ENCODE results near the gene SLC34A3. TPM values are rescaled to one million over a fixed set of nuclear protein-coding genes. Genes with fewer than 3 reads are reported as not detected.
"Not testable (repeated sequence)": the region's sequence is repeated elsewhere in the genome, so short reads cannot be mapped to it uniquely, and the experiment has no call there.

SLC34A3 gene
- total RNA-seq, 1 donor from 2014 or later, result not detected

- intact Hi-C loops (cut with DNase I), result no loop called here
Measured at GRCh38 chr9:137236936-137237421, 6.3 kb downstream of the SLC34A3 start.

GRCh38 chr9:137237759-137238726 is 7.3 kb downstream of the SLC34A3 start:
- ATAC-seq, result no peak
- H3K27ac ChIP-seq, result peak overlapping the region; percentile 24
- H3K4me1 ChIP-seq, result peaks cover 50% of the 10 kb centered on the region
- H3K36me3 ChIP-seq, result peaks cover 14% of the 10 kb centered on the region
- peaks cover 15% of the 10 kb centered on the region for H3K27me3 ChIP-seq (ENCODE audit: low read depth)
- intact Hi-C loops (cut with DNase I), result no loop called here
- no peak for TF ChIP-seq CTCF (IDR thresholded peaks at IDR 0.05)
- H3K9me3 ChIP-seq, result no peaks in the 10 kb centered on the region
- DNase-seq, result no peak
- H3K4me3 ChIP-seq, result no peak overlapping the region

More at GRCh38 chr9:137236936-137237421, 6.3 kb downstream of the SLC34A3 start:
- TF ChIP-seq CTCF (IDR thresholded peaks at IDR 0.05), result no peak
- no peak overlapping the region for H3K4me3 ChIP-seq
- peaks cover 3% of the 10 kb centered on the region for H3K36me3 ChIP-seq
- H3K27ac ChIP-seq, result no peak overlapping the region
- ATAC-seq (no peak), DNase-seq (no peak)
- peaks cover 26% of the 10 kb centered on the region for H3K27me3 ChIP-seq (ENCODE audit: low read depth)
- no peaks in the 10 kb centered on the region for H3K9me3 ChIP-seq
- H3K4me1 ChIP-seq, result peaks cover 39% of the 10 kb centered on the region

GRCh38 chr9:137239541-137240200 is 9.0 kb downstream of the SLC34A3 start:
- H3K27me3 ChIP-seq (ENCODE audit: low read depth); H3K9me3 ChIP-seq; DNase-seq; ATAC-seq; intact Hi-C loops (cut with DNase I): not testable (repeated sequence)
- peak overlapping the region; percentile 93 for H3K4me3 ChIP-seq
- peak overlapping the region; percentile 98 for H3K27ac ChIP-seq
- H3K36me3 ChIP-seq, result peaks cover 23% of the 10 kb centered on the region
- peaks cover 59% of the 10 kb centered on the region for H3K4me1 ChIP-seq

GRCh38 chr9:137240318-137240840 is 9.7 kb downstream of the SLC34A3 start:
- intact Hi-C loops (cut with DNase I), result no loop called here
- H3K4me1 ChIP-seq, result peaks cover 59% of the 10 kb centered on the region
- ATAC-seq (peak; percentile 74 to 76), DNase-seq (peak; percentile 90)
- H3K36me3 ChIP-seq, result peaks cover 23% of the 10 kb centered on the region
- peak; percentile 7 for TF ChIP-seq CTCF (IDR thresholded peaks at IDR 0.05)
- no peaks in the 10 kb centered on the region for H3K9me3 ChIP-seq
- H3K4me3 ChIP-seq, result peak overlapping the region; percentile 93
- H3K27ac ChIP-seq, result peak overlapping the region; percentile 98
- no peaks in the 10 kb centered on the region for H3K27me3 ChIP-seq (ENCODE audit: low read depth)

- Histone ChIP-seq H3K4me3 (peak within 1 kb of the TSS; percentile 93), H3K36me3 (peaks cover 23% of the 10 kb centered on the region), H3K9me3 (no peaks in the 10 kb centered on the region), H3K27ac (peak within 1 kb of the TSS; percentile 98), H3K27me3 (ENCODE audit: low read depth) (no peaks in the 10 kb centered on the region), H3K4me1 (peaks cover 58% of the 10 kb centered on the region)
- intact Hi-C loops (cut with DNase I), result no loop called here
- peak; percentile 6 for TF ChIP-seq CTCF (IDR thresholded peaks at IDR 0.05)
- peak; percentile 89 to 92 for ATAC-seq
- DNase-seq, result peak; percentile 99
Measured at GRCh38 chr9:137240841-137241489, 10.3 kb downstream of the SLC34A3 start, which contains the start of gene TUBB4B. TUBB4B (plus strand) TSS chr9:137241287; CDS start chr9:137241361, 74 bp downstream.

Data from lower lobe of right lung (tissue), 2 donors.